ENCODE results near the gene EGFLAM.

The EGFLAM gene

DNA sequence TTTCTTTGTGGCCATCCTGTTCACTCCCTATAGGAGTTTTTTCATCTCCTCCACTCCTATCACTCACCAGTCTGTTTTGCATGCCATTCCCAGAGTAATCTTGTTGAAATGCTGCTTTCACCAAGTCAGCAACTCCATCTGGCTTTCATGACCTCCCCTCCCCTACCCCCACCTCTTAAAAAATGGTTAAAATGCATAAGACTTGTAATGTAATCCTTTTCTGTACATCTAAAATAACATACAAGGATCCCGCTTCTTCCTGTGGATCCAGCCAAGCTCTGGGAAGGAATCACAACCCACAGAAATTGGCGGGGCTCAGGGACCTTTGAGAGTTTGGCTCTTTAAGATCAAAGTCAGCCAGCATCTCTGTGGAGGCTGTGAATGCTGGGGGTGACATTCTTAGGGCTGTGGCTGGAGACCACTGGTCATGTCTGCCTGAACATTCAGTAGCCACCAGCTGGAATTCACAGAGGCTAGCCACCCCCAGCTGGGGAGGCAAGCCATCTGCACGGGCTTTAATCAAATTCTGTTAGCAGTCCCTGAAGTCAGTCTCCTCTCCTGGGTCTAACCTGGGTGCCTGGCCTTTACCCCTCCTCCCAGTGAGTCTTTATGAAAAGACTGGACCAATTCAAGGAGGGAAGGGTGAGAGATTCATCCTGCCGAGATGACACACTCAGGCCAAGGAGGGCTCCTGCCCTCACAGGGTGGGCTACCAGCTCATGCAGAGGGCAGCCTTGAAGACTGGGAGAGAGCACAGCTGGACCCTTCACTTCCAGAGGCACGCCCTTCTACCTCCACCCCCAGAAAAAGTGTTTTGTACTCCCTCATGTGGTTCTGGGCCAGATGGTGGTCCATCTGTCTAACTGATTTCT is 165.2 kb downstream of the EGFLAM start:
- no peak for DNase-seq

DNA sequence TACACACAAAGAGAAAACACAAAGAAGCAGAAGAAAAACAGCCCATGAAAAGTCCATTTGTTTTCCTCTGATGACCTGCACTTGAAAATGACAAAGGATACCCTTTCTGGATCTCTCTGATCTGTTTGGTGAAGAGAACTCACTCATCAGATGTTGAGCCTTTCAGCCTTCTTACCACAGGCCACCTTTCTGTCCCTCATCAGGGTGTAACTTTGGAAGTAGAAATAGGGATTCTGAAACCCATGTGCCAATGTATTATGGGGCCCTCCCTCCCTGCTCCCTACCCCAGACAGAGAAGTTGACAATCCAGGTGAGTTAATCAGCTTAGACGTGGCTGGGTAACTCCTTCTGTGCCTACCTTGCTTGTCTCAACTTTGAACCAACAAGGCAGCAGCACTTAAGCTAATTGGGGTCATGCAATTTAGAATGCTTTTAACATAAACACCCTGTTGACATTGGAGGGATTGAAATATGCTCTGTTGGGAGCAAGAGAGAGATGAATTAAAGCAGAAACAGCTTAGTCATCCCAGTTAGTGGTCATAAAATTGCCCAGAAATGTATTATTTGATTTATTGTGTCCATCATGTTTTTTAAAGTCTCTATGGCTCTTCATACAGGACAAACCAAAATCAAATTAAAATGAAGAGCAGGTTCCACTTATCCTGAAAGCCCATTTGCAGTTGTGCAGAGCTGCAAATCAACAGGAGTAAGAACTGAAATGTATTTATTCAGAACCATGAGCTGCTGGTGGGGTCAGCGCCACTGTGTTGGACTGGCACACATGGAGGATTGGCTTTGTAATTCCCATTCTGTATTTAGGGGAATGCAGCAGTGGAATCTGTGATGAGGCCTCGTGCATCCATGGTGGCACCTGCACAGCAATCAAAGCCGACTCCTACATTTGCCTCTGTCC is 166.0 kb downstream of the EGFLAM start:
- DNase-seq, result no peak

- no peak for DNase-seq
These were observed 168.1 kb downstream of the EGFLAM start for GRCh38 chr5:38426490-38426889.

- no peak for DNase-seq
These were observed 168.9 kb downstream of the EGFLAM start for GRCh38 chr5:38426986-38427950.

GRCh38 chr5:38431242-38431853 is 173.0 kb downstream of the EGFLAM start:
- no peak for DNase-seq

DNA sequence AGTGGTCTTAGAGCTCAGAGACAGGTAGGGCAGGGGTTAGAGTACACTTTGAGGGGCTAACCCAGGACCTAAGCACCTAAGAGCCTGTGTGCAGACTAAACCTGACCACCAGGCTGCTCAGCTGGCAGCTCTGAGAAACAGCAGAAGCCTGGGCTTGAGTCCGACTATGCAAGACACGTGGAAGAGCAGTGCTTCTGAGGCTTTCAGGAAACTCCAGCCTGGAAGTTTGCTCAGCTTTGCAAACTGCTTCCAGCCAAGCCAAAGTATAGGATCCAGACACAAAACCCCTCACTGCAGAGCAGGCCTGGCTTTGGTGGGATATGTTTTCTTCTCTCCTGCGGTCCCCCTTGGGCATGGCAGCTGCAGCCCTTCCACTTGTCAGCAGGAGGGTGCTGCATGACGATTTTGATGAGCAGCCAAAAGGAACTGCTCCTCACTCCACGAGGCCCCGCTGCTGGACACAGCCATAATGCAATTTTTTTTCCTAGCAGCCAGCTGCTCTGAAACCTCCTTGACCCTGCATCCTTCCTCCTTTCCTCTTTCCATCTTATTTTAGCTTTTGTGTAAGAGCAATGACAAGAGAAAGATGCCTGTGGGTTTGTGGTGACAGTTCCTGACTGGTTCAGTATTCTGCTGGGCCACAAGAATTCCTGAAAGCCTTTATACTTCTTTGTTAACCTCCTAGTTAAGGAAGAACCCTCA is 175.0 kb downstream of the EGFLAM start:
- DNase-seq, result no peak

DNA sequence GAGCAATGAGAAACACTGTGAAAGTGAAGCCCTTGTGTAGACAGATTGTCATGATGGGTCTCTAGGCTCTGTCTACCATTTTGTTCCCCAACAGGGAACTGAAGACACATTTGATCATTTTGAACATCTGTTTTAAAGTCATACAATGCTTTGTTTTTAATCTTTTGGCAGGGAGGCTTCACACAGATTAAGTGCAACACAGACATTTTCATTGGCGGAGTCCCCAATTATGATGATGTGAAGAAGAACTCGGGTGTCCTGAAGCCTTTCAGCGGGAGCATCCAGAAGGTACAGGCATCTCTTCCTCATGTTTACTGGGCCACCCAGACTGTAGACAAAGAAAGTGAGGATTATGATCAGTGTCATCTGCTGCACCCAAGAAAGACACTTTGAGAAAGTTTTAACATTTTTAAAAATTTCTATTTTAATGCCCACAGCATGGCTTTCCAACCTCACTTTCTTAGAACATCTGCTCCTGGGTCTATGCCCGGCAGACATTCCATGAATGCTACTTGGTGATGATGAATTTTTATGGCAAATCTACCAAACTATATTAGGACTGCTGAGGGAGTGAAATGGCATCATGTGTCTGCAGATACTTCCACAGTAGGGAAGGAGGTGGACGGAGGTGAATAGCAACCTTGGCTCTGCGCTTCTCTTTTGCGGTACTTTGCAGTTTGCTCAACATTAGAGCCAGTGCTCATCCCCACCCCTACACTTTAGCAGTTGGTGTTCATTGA is 176.8 kb downstream of the EGFLAM start:
- no peak for DNase-seq

DNA sequence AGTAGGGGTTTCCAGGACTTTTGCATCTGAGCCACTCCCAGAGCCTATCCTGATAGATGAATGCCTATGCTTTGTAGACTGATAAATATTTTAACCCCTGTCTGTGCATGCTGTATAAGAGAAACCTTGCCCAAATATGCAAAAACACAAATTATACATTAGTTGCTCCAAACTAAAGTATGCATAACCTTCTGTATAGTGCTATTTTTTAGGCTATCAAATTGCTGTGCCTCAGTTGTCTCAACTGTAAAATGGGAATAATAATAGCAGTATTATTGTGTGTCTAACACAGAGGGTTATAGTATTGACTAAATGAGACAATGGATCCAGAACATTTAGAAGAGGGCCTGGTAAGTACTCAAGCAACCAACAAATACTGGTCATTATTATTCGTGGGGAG is 180.4 kb downstream of the EGFLAM start:
- no peak for DNase-seq

GRCh38 chr5:38441453-38442246 is 183.3 kb downstream of the EGFLAM start:
- peak; percentile 71 to 81 for DNase-seq

- DNase-seq, result no peak
These were observed 183.9 kb downstream of the EGFLAM start for GRCh38 chr5:38442247-38442573.

- no peak for DNase-seq
These were observed 185.0 kb downstream of the EGFLAM start for GRCh38 chr5:38443390-38443789.

GRCh38 chr5:38445374-38446028 is 187.1 kb downstream of the EGFLAM start:
- DNase-seq, result no peak

DNA sequence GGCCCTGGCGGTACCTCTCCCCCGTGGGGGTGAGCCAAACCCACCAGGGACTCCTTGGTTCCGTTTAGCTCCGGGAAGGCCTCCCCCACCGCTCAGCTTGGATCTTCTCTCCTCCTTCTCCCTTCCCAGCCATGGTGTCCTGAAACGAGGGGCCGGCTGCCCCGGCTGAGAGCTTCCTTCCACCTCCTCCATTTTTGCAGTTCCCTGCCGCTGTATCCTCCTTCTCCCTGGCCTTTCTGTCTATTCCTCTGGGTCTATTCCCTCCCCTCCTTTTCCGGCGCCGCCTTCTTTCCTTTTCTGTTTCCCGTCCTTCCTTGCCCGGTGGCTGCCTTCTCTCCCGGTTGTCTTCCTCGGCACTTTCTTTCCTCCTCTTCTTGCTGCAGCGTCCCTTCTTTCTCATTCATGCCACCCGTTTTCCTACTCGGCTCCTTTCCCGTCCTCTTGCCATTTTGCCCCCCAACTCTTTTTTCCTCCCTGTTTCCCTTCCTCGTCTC is 187.7 kb downstream of the EGFLAM start:
- no peak for DNase-seq

DNA sequence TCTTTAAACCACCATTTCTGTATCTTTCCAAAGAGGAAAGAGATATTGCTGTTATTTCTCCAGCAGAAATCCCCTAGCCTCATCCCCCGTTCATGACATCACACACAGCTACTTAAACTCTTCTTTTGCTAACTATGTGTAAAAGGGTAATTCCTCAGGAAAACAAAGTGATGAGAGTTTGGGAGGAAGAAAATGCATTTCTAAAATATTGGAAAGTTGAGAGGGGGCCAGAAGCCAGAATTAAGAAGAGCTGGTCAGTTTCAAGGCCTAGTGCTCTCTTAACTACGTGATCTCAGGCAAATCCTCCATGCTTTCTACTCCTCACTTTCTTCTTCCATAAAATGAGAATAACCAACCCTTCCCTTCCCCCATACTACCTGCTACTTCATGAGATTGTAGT is 188.7 kb downstream of the EGFLAM start:
- no peak for DNase-seq

- DNase-seq, result no peak
These were observed 189.4 kb downstream of the EGFLAM start for GRCh38 chr5:38447786-38448185.

DNA sequence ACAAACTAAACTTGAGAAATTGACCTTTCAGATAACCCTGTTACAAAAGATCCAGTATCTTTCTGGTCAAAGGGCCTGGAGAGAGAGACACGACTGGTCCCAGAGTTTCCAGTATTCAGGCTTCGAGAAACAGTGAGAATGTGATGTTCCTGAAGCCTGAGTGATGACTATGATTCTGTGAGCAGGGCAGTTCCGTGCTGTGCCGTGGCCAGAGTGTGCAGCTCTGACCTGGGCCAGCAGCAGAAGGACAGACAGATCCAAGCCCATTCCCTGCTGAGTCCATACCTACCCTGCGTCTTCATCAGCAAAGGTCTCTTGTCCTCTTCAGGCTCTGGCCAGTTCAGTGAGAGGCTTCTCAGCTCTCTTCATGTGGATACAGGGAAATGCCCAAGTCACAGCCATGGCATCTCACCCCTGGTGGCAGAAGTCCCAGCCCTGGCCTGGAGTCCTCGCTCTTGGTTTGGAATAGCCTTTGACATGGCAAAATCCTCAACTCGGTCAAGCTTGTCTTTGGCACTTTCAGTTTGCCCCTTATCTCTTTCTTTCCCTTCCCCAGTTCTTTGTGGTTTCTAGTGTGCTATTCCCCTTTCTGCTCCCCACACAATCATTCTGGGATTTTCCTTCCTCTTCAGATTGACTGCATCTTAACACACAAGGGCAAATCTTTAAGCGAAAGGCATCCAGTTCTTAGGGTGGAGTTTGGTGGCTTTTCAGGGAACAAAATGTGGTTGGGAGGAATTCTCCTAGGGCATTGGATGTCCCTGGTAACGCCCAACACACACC is 190.4 kb downstream of the EGFLAM start:
- DNase-seq, result no peak

GRCh38 chr5:38450627-38451026 is 192.3 kb downstream of the EGFLAM start:
- DNase-seq, result no peak

- no peak for DNase-seq
These were observed 192.8 kb downstream of the EGFLAM start for GRCh38 chr5:38451074-38451725.
